HEK293T (cell line): ENCODE data around the gene CAVIN3.

Source experiments
- CTCF ChIA-PET: fragments of 350-600 bp; formaldehyde crosslinking; extraction: SDS; loops from one replicate; lab custom pipeline; 2021; ENCODE audit warnings: antibody characterized with exemption, inconsistent platforms; lab: Yijun Ruan, JAX
- POLR2A ChIA-PET: fragments of 350-600 bp; formaldehyde crosslinking; extraction: SDS; loops from one replicate; lab custom pipeline; 2020; ENCODE audit warnings: antibody characterized with exemption, inconsistent platforms; lab: Yijun Ruan, JAX
- DNase-seq: peaks from one replicate; pipeline ENCODE4 v3.0.0; 2012; ENCODE audit warnings: mixed read lengths; ENCODE audit errors: extremely low spot score
- ARNT ChIP-seq: fragments of 450-650 bp; IDR thresholded peaks from 2 replicates; pipeline ENCODE4 v1.6.1; 2017; ENCODE audit warnings: mild to moderate bottlenecking
- BHLHE40 ChIP-seq: fragments of 450-650 bp; IDR thresholded peaks from 2 replicates; pipeline ENCODE4 v1.6.1; 2016; ENCODE audit warnings: mild to moderate bottlenecking, moderate library complexity, borderline replicate concordance
- CTBP1 ChIP-seq: fragments of 450-650 bp; IDR thresholded peaks from 2 replicates; pipeline ENCODE4 v1.6.1; 2016; ENCODE audit warnings: borderline replicate concordance
- ELF4 ChIP-seq: fragments of 450-650 bp; IDR thresholded peaks from 2 replicates; pipeline ENCODE4 v1.6.1; 2017; ENCODE audit warnings: antibody characterized with exemption
- FOXA1 ChIP-seq: fragments of 450-650 bp; IDR thresholded peaks from 2 replicates; pipeline ENCODE4 v1.6.1; 2016; ENCODE audit warnings: mild to moderate bottlenecking
- FOXK2 ChIP-seq: fragments of 450-650 bp; IDR thresholded peaks from 2 replicates; pipeline ENCODE4 v1.6.1; 2016; ENCODE audit warnings: mild to moderate bottlenecking
- FOXM1 ChIP-seq: fragments of 450-650 bp; IDR thresholded peaks from 2 replicates; pipeline ENCODE4 v1.6.1; 2017; ENCODE audit warnings: mild to moderate bottlenecking, borderline replicate concordance
- HDGF ChIP-seq: fragments of 450-650 bp; IDR thresholded peaks from 2 replicates; pipeline ENCODE4 v1.6.1; 2017; ENCODE audit warnings: antibody characterized with exemption, borderline replicate concordance
- L3MBTL2 ChIP-seq: fragments of 450-650 bp; conservative IDR thresholded peaks from 2 replicates; pipeline ENCODE4 v1.6.1; 2016; ENCODE audit warnings: mild to moderate bottlenecking
- LEF1 ChIP-seq: fragments of 450-650 bp; IDR thresholded peaks from 2 replicates; pipeline ENCODE4 v1.6.1; 2017; ENCODE audit warnings: mild to moderate bottlenecking, borderline replicate concordance
- NFRKB ChIP-seq: fragments of 450-650 bp; IDR thresholded peaks from 2 replicates; pipeline ENCODE4 v1.6.1; 2016; ENCODE audit warnings: mild to moderate bottlenecking, moderate library complexity
- PKNOX1 ChIP-seq: fragments of 450-650 bp; IDR thresholded peaks from 2 replicates; pipeline ENCODE4 v1.6.1; 2016
- SP1 ChIP-seq: fragments of 450-650 bp; IDR thresholded peaks from 2 replicates; pipeline ENCODE4 v1.6.1; 2017
- SUZ12 ChIP-seq: fragments of 450-650 bp; IDR thresholded peaks from 2 replicates; pipeline ENCODE4 v1.6.1; 2016; ENCODE audit warnings: mild to moderate bottlenecking
- TARDBP ChIP-seq: fragments of 450-650 bp; IDR thresholded peaks from 2 replicates; pipeline ENCODE4 v1.6.1; 2016
- ZNF384 ChIP-seq: fragments of 450-650 bp; IDR thresholded peaks from 2 replicates; pipeline ENCODE4 v1.6.1; 2016

The CAVIN3 gene

GRCh38 chr11:6350486-6350885, 30.2 kb upstream of the CAVIN3 start:
- CTCF ChIA-PET = interaction anchor here (1.5 kb wide), 1 partner anchor 13 kb away, joined by 10 read pairs; no protein-coding TSS in a partner anchor
- DNase-seq = no peak
- POLR2A ChIA-PET = no interaction called here
- no peak for TF ChIP-seq SUZ12
- no peak for TF ChIP-seq TARDBP
- no peak for TF ChIP-seq NFRKB
- no peak for TF ChIP-seq FOXA1
- TF ChIP-seq FOXK2 = no peak
- TF ChIP-seq ARNT = no peak
- TF ChIP-seq HDGF = no peak
- no peak for TF ChIP-seq PKNOX1
- TF ChIP-seq BHLHE40 = no peak
- TF ChIP-seq CTBP1 = no peak
- TF ChIP-seq ELF4 = no peak
- no peak for TF ChIP-seq FOXM1
- no peak for TF ChIP-seq SP1
- TF ChIP-seq L3MBTL2 = no peak
- TF ChIP-seq ZNF384 = no peak
- no peak for TF ChIP-seq LEF1

DNA sequence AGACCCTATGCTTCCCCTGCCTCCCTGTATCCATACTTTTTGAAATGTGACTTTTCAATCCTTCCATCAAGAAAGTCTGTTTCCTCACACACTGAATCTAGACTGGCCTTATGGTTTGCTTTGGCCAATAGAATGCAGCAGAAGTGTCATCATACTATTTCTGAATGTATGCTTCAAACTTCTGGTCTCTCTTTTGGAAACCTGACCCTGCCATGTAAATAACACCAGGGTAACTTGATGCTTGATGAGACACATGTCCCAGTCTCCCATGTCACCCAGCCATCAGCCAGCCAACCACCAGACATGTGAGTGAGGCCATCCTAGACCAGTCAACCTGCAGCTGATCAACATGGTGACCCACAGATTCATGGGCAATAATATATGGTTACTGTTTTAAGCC, 29.7 kb upstream of the CAVIN3 start:
- CTCF ChIA-PET = interaction anchor here (0.6 kb wide), 1 partner anchor 408 kb away, joined by 8 read pairs; no protein-coding TSS in a partner anchor
- TF ChIP-seq FOXA1 (no peak), NFRKB (no peak)
- no peak for DNase-seq
- POLR2A ChIA-PET = no interaction called here

DNA sequence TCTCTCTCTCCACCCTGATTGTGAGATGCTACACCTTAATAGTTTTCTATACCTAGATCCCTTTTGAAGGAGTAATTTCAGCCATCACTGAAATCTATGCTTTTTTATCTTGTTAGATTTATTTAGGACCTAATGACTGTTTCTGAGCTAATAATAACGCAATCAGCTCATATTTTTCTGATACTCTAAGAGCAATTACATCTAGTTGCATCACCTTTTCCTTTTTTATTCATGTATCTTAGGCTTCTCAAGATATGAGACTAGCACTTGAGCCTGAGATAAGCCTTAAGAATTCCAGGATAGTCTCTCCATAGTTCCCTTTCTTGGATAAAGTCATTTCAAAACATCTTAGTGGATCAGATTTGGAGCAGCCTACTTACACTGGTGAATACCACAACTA, 25.1 kb upstream of the CAVIN3 start:
- DNase-seq = no peak
- no peak for TF ChIP-seq CTBP1
- no peak for TF ChIP-seq FOXK2
- ChIA-PET POLR2A (no interaction called here), CTCF (interaction anchor here (0.6 to 1.3 kb wide), 2 partner anchors 8 to 18 kb away, joined by 3 read pairs; no protein-coding TSS in a partner anchor)

DNA sequence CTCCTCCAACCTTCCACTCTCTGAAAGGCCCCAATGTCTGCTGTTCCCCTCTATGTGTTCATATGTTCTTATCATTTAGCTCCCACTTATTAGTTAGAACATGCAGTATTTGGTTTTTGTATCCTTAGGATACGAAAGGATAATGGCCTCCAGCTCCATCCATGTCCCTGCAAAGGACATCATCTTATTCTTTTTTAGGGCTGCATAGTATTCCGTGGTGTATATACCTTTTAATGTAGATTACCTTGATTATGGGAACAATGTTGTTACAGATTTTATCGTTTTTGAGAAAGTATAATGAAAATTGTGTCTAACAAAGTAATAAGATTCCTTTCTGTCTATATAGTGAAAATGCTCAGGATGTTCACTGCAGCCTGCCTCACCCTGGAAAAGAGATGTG, 16.0 kb upstream of the CAVIN3 start:
- ChIA-PET CTCF (no interaction called here), POLR2A (no interaction called here)
- TF ChIP-seq TARDBP = no peak
- no peak for TF ChIP-seq FOXK2
- no peak for TF ChIP-seq CTBP1
- no peak for TF ChIP-seq LEF1
- TF ChIP-seq ZNF384 = no peak
- no peak for TF ChIP-seq SP1
- no peak for TF ChIP-seq SUZ12
- TF ChIP-seq FOXM1 = no peak
- TF ChIP-seq NFRKB = no peak
- no peak for TF ChIP-seq ELF4
- no peak for TF ChIP-seq ARNT
- no peak for TF ChIP-seq BHLHE40
- no peak for DNase-seq

GRCh38 chr11:6334806-6335205, 14.5 kb upstream of the CAVIN3 start:
- TF ChIP-seq ARNT (no peak), FOXK2 (no peak), FOXM1 (no peak), ZNF384 (no peak), SUZ12 (no peak)
- CTCF ChIA-PET = no interaction called here
- POLR2A ChIA-PET = no interaction called here
- DNase-seq = no peak

DNA sequence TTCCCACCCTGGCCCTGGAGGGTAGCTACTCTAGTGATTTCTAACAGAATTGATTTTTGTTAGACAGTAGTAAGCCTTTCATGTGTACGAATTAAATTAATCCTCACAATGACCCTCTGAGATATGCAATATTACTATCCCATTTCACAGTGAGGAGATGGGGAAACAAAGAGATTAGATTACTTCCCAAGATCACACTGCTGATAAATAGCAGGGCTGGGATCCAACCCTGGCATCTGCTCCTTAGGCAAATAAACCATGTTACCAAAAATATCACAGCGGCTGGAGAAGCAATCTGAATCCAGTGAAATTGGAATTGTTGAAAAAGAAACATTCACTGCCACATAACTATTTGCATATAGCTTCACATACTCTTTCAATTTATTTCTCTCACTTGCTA, 12.8 kb upstream of the CAVIN3 start:
- ChIA-PET CTCF (interaction anchor here (1.8 kb wide), 1 partner anchor 30 kb away, joined by 6 read pairs; no protein-coding TSS in a partner anchor), POLR2A (no interaction called here)
- TF ChIP-seq CTBP1 = no peak
- TF ChIP-seq ZNF384 = no peak
- TF ChIP-seq HDGF = no peak
- no peak for TF ChIP-seq LEF1
- TF ChIP-seq FOXK2 = no peak
- no peak for TF ChIP-seq ELF4
- TF ChIP-seq FOXA1 = no peak
- no peak for DNase-seq

DNA sequence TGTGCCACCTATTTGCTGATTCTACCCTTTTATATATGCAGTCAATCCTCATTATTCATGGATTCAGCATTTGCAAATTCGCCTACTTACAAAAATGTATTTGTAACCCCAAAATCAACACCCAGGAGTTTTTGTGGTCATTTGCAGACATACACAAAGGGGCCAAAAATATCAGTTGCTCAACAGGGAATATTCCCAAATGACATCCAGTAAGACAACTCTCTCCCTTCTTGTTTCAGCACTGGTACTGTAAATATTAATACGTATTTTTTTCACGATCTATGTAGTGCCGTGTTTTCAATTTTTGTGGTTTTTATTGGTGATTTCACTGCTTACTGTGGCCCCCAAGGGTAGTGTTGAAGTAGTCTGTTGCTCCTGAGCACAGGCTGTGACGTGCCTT, 11.8 kb upstream of the CAVIN3 start:
- POLR2A ChIA-PET = no interaction called here
- CTCF ChIA-PET = no interaction called here
- TF ChIP-seq L3MBTL2 = no peak
- TF ChIP-seq CTBP1 = no peak
- TF ChIP-seq LEF1 = no peak
- no peak for TF ChIP-seq FOXK2
- TF ChIP-seq ELF4 = no peak
- DNase-seq = no peak

DNA sequence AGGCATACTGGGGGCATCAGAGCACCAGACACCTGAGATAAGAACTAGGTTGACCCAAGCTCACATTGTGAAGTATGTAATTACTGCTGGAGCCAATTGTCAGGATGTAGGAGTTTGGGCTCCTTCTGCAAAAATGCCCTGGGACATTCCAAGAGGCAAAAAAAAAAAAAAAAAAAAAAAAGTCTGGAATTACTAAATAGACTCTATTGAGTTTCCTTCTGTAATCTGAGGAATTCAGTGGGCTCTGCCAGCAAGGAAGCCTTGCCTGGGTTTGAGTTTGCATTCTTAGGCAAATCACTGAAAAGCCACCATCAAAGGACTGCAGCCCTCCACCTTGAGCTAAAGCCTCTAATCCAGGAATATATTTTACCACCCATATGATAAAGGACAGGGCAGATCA, 8.0 kb upstream of the CAVIN3 start:
- POLR2A ChIA-PET = no interaction called here
- DNase-seq = no peak
- no peak for TF ChIP-seq ELF4
- CTCF ChIA-PET = no interaction called here

DNA sequence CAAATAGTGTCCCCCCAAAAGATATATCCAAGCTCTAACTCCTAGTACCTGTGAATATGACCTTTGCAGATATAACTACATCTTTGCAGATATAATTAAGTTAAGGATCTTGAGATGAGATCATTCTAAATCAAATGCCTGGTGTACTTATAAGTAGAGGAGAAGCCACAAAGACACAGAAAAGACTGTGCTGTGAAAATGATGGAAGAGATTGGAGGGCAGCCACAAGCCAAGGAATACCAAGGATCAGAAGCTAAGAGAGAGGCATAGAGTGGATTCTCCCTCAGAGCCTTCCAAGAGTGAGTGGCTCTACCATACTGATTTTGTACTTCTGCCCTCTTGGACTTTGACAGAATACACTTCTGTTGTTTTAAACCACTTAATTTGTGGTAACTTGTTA, 7.5 kb upstream of the CAVIN3 start:
- TF ChIP-seq TARDBP (no peak), FOXM1 (no peak), PKNOX1 (no peak), FOXA1 (no peak), HDGF (no peak), ZNF384 (no peak), ARNT (no peak), SUZ12 (no peak), L3MBTL2 (no peak), SP1 (no peak), ELF4 (no peak), CTBP1 (no peak), LEF1 (no peak), BHLHE40 (no peak), FOXK2 (no peak), NFRKB (no peak)
- CTCF ChIA-PET = no interaction called here
- no peak for DNase-seq
- POLR2A ChIA-PET = no interaction called here
